Activated CD4-positive, alpha-beta T cell treated with anti-CD3 and anti-CD28 coated beads, Interleukin-2, Interleukin-6, amounts not matched to agents 100 ng/mL and 50 ng/mL, durations not matched to agents 16 hours and 8 hours (primary cell): ENCODE measurements around the gene ABCB9.
A peak's percentile ranks its signal among the peaks of the same experiment; 100 is the strongest.

Experiments
- DNase-seq: peaks from one replicate; pipeline ENCODE4 v3.0.0-alpha.2; 2020

The ABCB9 gene

GRCh38 chr12:122981036-122981471 is 14.8 kb upstream of the ABCB9 start:
- DNase-seq = no peak

GRCh38 chr12:122980183-122981035 is 14.1 kb upstream of the ABCB9 start, which contains the start of gene ARL6IP4:
Gene ARL6IP4 (plus strand): TSS chr12:122980681. CDS start chr12:122981140, 459 bp downstream.
- DNase-seq = peak; percentile 78

- no peak for DNase-seq
These were observed 13.6 kb upstream of the ABCB9 start for GRCh38 chr12:122979908-122980182.

DNA sequence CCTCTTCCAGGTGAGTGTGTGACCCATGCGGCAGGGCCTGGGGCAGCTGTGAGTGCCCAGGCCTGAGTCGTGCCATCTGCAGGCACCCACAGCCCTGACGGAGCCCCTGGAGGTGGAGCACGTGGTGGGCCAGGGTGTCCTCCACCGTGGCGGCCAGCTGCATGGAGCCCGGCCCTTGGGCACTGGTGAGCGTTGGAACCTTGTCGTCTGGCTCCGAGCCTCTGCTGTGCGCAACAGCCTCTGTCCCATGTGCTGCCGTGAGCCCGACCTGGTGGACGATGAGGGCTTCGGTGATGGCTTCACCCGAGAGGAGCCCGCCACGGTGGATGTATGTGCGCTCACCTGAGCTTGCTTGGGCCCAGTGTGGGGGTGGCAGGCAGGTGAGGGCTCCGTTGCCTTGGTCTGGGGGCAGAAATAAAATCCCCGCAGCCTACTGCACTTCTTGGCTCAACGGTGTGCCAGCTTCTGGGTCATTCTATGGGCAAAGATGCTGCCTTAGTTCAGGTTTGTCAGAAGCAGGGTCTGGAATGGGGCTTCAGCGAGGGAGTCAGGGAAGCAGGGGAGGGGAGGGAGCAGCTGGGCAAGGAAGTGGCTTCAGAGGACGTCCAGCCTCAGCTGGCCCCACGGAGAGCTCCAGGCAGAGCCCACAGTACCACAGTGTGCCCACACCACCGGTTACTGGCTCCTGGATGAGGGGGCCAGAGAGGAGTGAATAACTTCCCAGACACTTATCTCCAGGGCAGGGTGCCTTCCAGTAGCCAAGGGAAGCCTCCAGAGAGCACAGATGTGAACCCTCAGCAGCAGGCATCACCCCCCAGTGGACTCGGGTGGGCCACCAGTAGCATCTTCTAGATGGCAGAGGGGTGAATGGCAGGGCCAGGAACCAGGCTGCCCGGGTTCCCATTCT is 13.0 kb upstream of the ABCB9 start:
- DNase-seq = no peak

DNA sequence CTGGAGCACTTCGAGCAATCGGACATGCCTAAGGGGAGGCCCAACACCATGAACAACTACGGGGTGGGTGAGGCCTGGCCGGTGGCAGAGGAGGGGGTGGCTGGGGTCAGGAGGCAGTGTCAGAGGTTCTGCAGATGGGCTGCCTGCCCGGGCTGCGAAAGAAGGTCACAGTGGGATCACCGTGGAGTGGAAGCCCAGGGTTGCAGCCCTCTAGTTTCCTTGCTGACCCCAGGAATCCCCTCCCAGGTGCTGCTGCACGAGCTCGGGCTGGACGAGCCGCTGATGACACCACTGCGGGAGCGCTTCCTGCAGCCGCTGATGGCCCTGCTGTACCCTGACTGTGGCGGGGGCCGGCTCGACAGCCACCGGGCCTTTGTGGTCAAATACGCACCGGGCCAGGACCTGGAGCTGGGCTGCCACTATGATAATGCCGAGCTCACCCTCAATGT is 12.3 kb upstream of the ABCB9 start:
- no peak for DNase-seq

- DNase-seq = no peak
These were observed 11.6 kb upstream of the ABCB9 start for GRCh38 chr12:122977655-122978392.

DNA sequence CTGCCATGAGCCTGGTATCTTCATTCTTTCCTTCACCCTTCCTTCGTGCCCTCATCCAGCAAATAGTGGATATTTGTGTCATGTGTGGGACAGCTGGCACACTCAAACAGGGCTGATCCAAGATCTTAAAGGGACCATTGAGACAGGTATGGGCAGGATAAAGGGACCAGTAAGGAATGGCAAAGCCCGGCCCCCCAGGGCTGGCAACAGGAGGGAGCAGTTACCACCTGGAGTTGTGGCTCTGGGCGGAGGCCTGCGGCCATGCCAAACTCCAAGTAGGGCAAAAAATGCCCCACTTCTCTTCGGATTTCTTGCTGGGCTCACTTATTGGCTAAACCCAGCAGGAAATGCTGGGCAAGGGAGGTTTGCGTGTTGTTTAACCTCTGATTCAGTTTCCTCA is 10.9 kb upstream of the ABCB9 start:
- no peak for DNase-seq

GRCh38 chr12:122976648-122976975 is 10.3 kb upstream of the ABCB9 start:
- no peak for DNase-seq

GRCh38 chr12:122975790-122976647 is 9.8 kb upstream of the ABCB9 start:
- DNase-seq = no peak

DNA sequence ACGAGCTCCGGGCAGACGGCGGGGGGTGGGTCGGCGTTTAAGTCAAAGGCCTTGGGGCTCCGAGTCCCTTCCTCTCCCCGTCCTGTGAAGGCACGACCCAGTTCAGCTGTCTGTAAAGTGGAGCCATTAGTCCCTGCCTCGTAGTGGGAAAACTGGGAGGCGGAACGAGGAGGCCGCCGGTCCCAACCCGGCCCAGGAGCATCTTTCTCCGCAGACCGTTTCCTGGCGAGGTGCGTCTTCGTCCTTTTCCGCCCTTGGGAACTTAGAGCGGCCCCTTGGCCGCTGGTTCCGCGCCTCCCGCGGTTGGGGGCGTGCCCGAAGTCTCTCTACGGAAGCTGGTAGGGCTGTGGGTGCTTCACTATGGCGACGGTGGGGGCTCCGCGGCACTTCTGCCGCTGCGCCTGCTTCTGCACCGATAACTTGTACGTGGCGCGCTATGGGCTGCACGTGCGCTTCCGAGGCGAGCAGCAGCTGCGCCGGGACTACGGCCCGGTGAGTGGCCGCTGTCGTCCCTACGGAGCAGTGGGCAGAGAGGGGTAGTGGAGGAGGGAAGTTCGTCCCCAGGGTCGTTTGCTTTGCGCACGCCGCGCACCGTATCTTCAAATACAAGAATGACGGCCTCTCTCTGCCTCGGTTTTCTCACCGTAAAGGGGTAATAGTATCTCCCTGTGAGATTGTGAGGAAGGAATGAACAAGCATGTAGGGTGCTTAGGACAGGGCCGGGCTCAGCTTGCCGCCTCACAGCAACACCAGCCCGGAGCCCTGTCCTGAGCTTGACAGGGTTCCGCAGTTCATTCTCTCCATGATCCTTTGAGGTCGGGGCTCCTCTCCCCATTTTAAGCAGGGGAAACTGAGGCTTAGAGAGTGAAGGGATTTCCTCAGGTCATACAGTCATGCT is 8.9 kb upstream of the ABCB9 start, which contains the start of gene OGFOD2:
Gene OGFOD2 (plus strand): TSS at position 353 of the 898 bp plus-strand sequence. CDS start 8 bp downstream, at position 361.
- peak; percentile 95 for DNase-seq

DNA sequence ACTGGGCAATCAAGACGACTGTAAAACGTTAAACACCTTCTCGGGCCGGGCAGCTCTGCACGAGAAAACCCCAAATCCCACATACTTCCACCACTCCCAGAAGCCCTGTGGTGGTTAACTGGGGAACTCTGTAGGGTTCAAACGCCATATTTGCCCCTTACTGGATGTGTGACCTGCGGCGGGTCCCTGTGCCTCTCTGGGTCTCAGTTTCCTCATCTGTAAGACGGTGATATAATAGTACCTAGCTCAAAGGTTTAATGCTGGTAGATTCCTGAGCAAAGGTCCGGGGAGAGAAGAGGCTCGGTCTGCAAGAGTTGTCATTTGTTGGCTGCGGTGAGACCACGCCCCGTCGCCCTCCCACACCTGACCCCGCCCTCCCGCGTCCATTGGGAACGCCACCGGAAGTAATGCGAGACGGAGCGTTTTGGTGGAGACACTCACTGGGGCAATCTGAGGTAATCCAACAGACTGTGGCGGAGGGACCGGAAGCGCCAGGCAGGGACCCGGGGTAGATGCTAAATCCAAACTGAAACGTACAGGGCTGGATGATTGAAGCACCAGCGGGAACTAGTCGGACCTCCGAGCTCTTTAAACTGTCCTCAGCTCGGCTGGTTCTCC is 8.1 kb upstream of the ABCB9 start:
- DNase-seq = peak; percentile 99

GRCh38 chr12:122969676-122970075 is 3.4 kb upstream of the ABCB9 start:
- no peak for DNase-seq

DNA sequence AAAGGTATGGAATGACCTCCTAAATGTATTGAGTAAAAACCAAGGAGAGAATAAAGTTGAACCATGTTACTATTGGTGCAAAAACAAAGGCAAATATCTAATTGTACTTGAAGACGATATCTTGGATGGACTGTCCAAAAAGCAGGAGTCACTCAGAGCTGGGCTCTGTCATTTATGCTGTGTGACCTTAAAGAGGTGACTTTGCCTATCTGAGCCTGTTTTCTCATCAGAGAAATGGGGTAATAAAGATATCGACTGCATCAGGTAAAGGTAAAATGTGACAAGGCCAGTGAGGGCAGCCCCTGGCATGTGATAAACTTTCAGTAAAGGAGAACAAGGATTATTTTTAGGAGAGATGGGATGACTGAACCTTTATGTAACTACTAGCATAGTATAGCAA is 1.8 kb upstream of the ABCB9 start:
- DNase-seq = no peak

DNA sequence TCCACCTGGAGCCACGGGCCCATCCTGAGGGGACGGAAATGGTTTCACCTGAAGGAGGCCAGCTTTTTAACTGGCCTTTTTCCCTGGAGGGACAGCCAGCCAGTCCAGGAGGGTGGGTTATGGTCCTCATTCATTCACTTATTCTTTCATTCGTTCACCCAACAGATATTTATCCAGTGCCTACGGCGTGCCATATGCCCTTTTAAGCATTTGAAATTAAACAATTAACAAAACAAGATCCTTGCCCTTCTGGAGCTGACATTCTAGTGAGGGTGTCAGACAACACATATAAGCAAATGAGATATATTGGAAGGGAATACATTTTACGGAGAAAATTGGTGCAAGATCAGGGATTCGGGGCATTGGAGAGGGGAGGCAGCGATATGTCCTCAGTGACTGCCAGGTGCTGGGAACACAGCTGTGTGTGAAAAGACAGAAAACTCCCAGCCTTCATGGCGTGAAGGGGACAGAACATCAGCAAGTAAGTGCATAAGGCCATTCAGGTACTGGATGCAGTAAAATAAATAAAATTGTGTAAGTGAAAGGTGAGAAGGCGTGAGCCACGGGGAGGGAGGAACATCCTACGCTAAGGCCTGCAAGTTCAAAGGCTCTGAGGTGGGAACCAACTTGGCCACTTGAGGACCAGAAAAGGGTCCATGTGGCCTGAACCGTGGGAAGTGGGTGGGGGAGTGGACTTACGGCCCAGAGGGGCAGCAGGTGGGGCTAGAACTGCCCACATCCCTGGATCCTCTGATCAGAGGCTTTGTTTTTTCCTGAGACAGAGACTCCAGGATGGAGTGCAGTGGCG is 684 bp upstream of the ABCB9 start:
- DNase-seq = no peak

GRCh38 chr12:122965321-122965751 is 927 bp downstream of the ABCB9 start:
- DNase-seq = no peak

DNA sequence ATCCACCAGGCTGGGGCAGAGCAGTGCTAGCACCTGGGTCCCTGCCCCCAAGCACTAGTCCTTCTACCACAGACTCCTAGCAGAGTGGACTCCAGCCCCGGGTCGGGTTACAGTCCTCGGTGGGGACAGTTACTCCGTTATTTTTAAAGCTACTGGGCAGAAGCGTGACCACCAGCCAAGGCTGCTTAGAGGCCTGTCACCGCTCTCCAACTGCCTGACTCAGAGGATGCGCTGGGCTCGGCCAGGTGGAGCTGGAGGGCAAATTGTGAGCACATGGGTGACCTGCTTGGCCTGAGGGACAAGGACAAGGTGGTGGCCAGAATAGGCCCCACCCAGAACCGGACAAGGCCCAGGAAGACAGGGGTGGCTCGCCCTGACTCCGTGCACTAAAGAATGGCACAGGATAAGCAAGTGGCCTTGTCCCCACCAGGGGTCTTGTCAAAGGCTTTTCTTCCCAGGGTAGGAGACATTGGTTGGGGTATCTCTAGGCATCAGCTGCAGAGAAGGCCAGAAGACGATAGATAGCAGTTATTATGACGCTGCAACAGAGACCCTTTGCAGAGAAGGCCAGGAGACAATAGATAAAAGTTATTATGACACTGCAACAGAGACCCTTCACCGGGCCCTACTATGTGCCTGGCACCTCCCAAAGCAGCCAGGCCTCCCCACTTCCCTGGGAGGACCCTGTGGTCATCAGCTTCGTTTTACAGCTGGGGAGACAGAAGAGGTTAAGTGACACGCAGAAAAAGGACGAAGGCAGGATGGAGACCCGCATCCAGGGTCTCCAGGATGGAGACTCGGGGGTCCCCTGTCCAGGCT is 1.6 kb downstream of the ABCB9 start:
- DNase-seq = no peak

- no peak for DNase-seq
These were observed 2.4 kb downstream of the ABCB9 start for GRCh38 chr12:122963941-122964265.

GRCh38 chr12:122961531-122962329 is 4.5 kb downstream of the ABCB9 start:
- DNase-seq = no peak
